ENCODE results near the gene BTBD9. TPM values are rescaled to one million over a fixed set of nuclear protein-coding genes. Genes with fewer than 3 reads are reported as not detected.
"Not testable (repeated sequence)": the region's sequence is repeated elsewhere in the genome, so short reads cannot be mapped to it uniquely, and the experiment has no call there.

Gene BTBD9
- total RNA-seq, 1 donor from 2014 or later, result 14.9 TPM

DNA sequence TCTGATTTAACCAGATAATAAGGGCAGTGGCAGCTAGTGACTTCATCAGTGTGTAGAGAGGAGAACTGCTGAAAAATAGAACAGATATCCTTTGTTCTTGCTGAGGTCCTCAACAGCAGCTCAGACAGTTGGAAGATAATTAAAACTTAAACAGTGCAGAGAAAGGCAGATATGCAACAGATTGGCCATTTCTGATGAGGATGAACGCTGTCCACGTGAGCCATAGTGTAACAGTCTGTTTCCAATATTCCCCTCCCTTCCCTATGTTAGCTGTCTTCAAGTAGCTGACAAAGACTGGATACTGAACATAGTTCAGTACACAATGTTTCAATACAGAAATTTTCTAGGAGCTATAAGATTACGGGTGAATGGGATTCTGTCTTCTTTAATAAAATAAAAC, 291.4 kb downstream of the BTBD9 start:
- DNase-seq (no peak), ATAC-seq (ENCODE audit: poor library complexity) (no peak)
- intact Hi-C loops (cut with DNase I), result no loop called here

DNA sequence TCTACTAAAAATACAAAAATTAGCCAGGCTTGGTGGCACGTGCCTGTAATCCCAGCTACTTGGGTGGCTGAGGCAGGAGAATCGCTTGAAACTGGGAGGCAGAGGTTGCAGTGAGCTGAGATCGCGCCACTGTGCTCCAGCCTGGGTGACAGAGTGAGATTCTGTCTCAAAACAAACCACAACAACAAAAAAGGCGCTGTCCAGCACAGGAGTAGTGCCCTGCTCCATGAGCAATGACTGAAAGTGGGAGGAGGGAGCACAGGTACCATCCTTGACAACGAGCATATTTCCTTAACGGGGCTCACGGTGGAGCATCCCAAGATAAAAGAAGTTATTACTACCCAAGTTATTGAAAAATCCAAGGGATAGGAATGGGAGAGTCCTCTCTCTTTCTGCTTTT, 291.9 kb downstream of the BTBD9 start:
- DNase-seq; ATAC-seq (ENCODE audit: poor library complexity); intact Hi-C loops (cut with DNase I): not testable (repeated sequence)

DNA sequence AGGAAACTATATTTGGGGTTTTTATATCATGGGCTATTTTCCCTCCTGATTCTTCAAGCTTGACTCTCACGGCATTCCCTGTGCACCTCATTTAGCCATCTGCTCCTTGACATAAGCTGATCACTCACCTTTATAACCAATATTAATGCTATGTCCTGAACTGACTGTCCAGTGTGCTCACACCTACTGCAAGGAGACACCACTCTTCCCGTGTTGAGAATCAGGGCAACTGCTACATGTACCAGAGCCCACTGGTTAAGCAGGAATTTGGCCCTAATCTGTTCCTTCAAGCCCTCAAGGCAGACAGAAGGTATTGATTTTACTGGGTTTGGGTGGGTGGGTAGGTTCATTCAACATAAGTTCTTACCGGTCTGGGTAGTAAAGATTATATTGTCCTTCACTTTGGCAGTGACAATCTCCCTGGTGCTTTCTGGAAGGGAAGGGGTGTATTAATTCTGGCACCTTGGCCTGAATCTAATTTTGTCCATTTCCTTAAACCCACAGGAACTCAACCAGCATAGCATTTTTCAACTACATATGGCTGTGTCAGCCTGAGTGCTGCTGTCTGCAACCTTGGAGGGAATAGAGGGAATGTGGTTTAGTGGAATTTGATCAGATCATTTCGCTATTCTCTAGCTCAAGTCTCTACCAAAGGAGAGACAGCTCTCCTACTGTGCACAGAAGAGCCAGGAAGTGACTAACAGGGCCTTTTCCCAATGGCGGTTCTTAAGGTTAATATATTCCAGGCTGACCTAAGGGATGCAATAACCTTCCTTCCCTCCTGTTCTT, 293.2 kb downstream of the BTBD9 start:
- intact Hi-C loops (cut with DNase I), result no loop called here
- DNase-seq, result no peak
- ATAC-seq (ENCODE audit: poor library complexity), result no peak

DNA sequence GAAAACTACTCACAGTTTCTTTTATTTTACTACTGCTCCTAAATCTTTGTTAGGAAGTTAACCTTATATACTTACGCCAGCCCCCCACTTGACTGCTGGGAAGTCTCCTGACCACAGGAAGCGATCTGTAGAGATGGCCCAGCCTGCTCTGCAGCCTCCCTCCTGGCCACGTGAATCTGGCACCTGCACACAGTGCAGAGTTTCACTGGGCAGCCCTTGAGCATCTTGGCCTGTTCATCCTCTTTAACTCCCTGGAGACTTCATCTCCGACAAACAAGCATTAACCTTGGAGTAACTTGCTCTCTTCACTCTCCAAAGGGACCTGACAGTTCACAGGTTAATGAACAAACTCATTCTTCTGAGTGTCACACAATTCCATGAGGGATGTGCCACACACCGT, 294.1 kb downstream of the BTBD9 start:
- ATAC-seq (ENCODE audit: poor library complexity) (no peak), DNase-seq (no peak)
- intact Hi-C loops (cut with DNase I), result no loop called here

DNA sequence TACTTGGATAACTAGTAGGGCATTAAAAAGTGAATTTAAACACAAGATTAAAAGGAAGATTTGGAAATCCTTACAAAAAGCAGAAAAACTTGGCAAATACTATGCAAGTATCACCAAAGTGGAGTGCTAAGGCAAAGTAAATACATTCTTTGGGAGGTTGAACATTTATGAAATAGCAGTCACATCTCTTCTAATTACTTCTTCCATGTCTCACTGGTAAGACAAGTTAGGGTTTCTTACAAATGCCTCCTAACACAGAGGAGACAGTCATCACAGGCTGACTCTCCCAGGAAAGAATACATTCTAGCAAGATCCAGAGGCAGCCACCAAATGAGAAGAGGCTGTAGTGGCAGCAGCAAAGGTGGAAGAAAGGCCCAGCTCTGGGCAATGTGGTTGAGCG, 298.2 kb downstream of the BTBD9 start:
- intact Hi-C loops (cut with DNase I), result no loop called here
- DNase-seq (no peak), ATAC-seq (ENCODE audit: poor library complexity) (no peak)

DNA sequence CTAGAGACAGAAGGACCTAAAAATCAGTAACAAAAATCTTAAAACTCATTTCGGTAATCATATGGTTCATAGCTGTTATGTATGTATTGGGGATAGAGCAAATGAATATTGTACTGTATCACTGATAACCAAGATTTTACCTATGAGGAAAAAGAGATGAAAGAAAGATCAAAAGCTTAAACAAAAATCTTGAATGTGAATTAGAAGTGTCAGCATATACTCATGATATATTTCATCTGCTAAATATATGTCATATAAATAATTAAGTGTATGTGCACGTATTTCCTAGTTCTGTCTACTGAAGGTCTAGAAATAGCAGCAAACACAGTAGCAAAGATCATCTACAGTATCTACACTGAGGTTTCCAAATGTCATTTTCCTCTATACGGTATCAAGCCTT, 299.8 kb downstream of the BTBD9 start:
- no peak for ATAC-seq (ENCODE audit: poor library complexity)
- no peak for DNase-seq
- intact Hi-C loops (cut with DNase I), result no loop called here

DNA sequence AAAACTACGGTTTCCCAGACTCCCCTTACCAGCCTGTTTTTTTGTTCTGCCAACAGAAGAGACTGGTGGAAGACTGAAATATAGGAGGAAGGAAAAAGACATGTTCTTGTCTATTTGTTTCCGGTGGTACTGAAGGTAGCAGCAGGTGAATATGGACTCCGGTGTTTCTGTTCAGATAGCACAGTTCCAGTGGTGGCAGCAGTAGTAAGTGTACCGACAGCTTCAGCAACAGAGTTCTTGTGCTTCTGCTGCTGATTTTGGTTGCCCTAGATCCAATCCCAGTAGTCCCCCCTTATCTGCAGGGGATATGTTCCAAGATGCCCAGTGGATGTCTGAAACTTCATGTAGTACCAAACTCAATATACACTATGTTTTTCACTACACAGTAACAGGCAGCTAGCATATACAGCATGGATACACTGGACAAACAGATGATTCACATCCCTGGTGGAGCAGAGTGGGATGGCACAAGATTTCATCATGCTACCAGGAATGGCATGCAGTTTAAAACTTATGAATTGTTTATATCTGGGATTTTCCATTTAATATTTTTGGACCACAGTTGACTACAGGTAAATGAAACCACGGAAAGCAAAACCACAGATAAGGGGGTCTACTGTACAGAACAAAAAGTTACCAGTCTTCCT, 301.8 kb downstream of the BTBD9 start:
- DNase-seq (no peak), ATAC-seq (ENCODE audit: poor library complexity) (no peak)
- intact Hi-C loops (cut with DNase I), result no loop called here

DNA sequence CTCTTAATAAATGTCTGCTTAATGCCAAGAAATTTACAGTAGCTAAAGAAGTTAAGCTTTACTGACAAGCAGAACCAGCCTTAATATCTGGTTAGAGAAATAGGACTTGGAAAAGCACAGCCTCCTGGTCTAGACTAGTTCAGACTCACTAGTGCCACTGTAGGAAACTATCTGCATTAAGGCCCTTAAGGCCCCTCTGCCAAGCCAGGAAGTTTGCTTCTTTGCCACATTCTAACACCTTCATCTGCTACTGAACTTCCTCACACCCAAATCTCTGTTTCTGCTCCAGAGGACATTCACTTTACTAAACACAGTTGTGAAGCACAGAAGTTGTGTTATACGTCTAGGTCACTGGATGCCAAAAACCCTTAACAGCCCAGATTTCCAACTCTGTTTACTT, 302.8 kb downstream of the BTBD9 start:
- intact Hi-C loops (cut with DNase I), result no loop called here
- ATAC-seq (ENCODE audit: poor library complexity) (no peak), DNase-seq (no peak)

DNA sequence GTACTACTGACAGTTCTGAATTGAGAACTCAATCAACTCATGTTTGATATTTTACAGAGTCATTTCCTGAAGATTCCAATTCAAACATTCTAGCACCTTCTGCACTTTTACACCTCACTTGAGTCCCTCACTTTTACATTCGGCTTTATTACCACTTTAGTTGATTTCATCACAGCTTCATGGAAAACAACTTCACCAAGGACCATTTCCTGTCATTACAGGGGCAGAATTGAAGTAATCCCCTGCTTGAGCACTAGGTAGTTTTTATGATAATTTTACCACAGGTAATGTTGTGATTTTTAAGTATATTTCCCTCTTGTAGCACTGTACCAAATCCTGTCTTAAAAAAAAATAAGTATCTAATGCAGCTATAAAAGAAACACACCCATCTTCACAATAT, 312.9 kb downstream of the BTBD9 start:
- ATAC-seq (ENCODE audit: poor library complexity) (no peak), DNase-seq (no peak)
- intact Hi-C loops (cut with DNase I), result no loop called here

DNA sequence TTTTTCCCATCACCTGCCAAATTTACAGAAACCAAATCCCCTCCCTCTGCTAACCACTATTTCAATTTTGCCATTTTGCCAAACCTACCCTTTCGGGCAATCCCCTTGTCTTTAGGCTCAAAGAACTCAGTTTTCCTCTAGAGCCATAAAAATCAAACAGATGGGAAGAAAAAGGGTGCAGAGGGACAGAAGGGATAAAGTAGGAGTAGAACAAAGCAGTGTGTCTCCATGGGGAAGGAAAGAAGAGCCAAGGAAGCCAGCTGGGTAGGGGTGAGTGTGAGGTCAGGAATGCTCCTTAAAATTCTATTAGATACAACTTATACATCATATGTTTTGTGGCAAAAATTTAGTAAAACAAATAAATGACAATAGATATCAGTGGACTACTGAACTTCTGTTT, 316.5 kb downstream of the BTBD9 start:
- ATAC-seq (ENCODE audit: poor library complexity) (no peak), DNase-seq (no peak)
- intact Hi-C loops (cut with DNase I), result no loop called here

DNA sequence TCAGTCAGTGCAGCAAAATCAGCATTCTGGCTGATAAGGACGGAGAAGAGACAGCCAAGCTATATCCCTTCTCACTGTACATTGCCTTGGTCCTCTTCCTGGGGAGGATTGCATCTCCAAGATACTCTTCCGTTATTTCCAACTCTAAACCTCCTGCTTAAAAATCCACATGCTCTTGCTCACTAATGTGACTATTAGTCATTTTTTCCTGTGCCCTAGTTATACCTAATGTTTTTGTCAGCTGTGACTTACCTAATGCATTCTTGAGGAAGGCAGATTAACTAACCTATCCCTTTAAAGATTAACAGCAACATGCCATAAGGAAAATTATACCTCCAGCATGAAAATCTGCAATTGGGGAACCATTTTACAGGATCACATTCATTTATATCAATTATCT, 317.6 kb downstream of the BTBD9 start:
- DNase-seq (no peak), ATAC-seq (ENCODE audit: poor library complexity) (no peak)
- intact Hi-C loops (cut with DNase I), result no loop called here

DNA sequence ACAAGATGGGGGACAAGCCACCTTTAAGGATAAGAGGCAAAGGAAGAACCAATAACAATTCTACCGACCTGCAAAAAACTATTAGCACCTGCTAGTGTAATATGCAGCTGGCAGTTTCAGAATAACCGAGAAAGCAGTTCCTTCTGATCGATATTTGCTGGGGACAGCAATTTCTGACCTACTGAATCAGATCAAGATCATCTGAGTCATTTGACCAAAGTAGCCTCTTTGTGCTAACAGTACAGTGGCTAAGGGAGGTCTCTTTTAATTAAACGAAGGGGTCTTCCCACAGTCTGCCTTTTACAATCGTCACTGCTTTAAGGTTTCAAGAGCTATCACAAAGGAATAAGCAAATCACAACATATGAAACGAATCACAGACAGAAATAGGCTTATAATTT, 318.9 kb downstream of the BTBD9 start:
- intact Hi-C loops (cut with DNase I), result no loop called here
- ATAC-seq (ENCODE audit: poor library complexity) (no peak), DNase-seq (no peak)

DNA sequence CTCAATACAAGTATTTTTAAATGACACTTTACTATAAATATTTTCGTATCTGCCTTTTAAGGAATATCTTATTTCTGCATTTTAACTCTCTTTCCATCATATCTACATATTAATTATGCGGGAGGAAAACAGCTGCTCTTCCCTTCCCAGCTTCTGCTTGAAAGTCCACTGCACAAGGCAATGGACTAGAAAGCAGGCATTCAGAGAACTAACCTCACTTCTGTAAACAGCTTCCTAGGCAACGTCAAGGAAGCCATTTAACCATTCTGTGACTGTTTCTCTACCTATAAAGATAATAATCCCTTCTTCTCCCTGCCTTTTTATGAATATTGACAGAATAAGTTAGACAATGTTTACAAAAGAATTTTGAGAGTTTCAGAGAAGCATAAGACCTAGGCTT, 319.4 kb downstream of the BTBD9 start:
- no peak for DNase-seq
- intact Hi-C loops (cut with DNase I), result no loop called here
- no peak for ATAC-seq (ENCODE audit: poor library complexity)

DNA sequence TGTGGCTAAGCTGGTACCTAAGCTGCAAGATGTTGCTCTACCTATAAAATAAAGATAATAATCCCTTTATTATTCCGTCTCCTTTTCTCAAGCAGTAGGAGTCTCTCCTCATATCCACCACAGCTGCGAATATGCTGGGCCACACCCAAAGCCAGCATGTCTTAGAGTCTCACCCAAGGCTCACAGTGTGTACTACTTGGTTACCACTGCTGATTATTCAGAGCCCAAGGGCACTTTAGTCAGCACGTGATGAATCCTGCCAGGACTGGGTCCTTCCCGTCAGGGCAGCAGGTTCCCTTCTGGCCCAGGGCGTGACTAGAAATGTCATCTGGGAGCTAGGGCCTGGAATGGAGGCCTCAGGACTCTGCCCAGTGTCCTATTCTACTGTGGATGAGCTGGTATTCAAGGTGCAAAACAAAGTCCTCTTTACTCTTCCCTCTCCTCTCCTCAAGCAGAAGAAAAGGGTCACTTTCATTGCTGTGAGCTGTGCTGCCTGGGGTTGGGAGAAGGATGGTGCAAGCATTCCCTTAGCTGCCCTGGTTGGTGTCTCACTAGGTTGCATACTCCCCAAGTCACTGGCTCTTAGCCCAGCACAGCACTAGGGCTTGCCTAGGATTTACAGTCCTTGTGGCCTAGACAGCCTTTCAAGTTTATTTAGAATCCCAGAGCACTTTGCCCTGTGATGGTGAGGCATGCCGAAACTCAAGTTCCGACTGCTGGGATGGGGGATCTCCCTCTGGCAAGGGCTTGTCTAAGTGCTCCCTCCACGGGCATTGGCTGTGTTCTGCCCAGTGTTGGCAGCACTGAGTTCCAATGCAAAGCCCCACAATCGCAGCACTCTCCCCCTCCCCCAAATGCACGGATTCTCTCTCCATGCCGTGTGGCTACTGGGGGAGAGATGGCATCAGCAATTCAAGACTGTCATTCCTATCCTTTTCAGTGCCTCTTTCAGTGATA, 320.2 kb downstream of the BTBD9 start:
- DNase-seq, result no peak
- no peak for ATAC-seq (ENCODE audit: poor library complexity)
- intact Hi-C loops (cut with DNase I), result no loop called here

DNA sequence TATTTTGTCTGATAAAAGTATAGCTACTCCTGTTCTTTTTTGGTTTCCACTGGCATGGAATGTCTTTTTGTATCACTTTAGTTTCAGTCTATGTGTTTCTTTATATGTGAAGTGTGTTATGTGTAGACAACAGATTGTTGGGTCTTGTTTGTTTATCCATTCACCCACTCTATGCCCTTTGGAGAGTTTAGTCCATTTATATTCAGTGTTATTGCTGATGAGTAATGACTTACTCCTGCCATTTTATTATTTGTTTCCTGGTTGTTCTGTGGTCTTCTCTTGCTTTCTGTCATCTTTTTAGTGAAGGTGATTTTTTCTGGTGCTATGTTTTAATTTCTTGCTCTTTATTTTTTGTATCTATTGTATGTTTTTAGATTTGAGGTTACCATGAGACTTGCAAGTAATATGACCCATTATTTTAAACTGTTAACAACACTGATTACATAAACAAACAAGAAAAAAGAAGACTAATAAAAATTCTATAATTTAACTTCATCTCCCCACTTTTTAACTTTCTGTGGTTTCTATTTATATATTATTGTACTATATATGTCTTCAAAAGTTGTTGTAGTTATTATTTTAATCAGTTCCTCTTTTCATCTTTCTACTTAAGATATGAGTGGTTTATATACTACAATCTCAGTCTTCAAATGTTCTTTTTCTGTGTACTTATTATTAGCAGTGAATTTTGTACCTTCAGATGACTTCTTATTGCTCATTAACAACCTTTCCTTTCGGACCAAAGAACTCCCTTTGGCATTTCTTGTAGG, 323.4 kb downstream of the BTBD9 start:
- DNase-seq (no peak), ATAC-seq (ENCODE audit: poor library complexity) (no peak)
- intact Hi-C loops (cut with DNase I), result no loop called here

DNA sequence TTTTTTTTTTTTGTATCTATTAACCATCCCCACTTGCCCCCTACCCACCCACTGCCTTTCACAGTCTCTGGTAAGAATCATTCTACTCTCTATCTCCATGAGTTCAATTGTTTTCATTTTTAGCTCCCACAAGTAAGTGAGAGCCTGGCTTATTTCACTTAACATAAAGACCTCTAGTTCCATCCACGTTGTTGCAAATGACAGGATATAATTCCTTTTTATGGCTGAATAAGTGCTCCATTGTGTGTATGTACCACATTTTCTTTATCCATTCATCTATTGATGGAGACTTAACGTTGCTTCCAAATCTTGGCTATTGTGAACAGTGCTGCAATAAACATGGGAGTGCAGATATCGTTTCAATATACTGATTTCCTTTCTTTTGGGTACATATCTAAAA, 328.5 kb downstream of the BTBD9 start:
- ATAC-seq (ENCODE audit: poor library complexity), result no peak
- DNase-seq, result no peak
- intact Hi-C loops (cut with DNase I), result no loop called here

DNA sequence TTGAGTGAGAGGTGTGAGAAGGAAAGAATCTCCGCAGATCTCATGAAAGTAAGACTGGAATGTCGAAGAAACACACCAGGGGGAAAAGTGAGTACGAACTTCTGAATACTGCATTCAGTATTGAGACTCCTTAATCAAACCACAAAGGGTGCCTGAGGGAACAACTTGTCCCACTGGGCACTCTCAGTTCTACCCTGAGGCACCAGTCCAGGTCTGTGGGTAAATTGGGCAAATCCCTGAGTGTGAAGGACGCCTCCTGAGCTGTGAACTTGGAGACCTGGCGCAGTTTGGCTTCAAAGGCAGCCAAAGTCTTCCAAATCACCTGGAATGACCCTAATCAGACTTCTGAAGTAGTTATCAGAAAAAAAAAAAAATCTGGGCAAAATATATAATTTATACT, 329.7 kb downstream of the BTBD9 start:
- ATAC-seq (ENCODE audit: poor library complexity) (peak; percentile 89), DNase-seq (peak; percentile 42)
- intact Hi-C loops (cut with DNase I), result no loop called here

DNA sequence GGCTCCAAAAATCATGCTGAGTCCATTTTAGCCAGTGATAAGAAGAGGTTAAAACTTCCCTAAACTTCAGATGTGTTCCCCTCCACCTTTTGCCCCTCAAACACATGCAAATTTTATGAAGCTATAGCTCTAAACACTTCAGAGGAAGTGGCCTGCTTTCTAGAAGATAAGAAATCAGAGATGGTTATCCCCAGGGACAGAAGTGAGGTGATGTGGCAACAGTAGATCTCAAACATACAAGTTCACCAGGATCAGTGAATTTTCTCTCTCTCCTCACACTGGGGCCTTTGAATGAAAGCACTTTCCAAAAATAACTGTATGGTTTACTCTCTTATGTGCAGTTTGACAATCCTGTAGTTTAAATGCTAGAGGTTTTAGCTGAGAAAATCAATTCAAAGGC, 332.0 kb downstream of the BTBD9 start:
- no peak for DNase-seq
- intact Hi-C loops (cut with DNase I), result no loop called here

DNA sequence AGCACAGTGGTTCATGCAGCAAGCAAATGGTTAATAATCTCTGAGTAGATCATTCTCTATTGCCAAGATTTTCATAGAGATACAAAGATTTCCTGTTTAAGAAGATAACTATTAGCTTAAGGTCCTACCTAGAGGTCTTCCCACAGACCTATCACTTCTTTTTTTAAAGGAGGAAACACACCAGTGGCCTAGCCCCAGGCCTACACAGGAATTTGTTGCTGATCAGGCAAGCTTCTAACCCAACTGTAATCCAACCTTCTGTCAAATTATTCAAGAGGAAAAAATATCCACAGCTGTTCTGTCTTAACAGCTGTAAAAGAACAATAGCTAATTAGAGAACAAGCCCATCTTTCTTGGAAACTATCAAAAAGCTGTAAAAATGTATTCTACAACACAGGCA, 332.8 kb downstream of the BTBD9 start:
- DNase-seq (no peak), ATAC-seq (ENCODE audit: poor library complexity) (peak; percentile 25)
- intact Hi-C loops (cut with DNase I), result no loop called here

More for the DNA sequence above, 332.0 kb downstream of the BTBD9 start:
- ATAC-seq (ENCODE audit: poor library complexity), result peak; percentile 12

Measured in Right ventricle myocardium superior (tissue), 1 donor.